ENCODE results near the gene ACE.

The ACE gene

DNA sequence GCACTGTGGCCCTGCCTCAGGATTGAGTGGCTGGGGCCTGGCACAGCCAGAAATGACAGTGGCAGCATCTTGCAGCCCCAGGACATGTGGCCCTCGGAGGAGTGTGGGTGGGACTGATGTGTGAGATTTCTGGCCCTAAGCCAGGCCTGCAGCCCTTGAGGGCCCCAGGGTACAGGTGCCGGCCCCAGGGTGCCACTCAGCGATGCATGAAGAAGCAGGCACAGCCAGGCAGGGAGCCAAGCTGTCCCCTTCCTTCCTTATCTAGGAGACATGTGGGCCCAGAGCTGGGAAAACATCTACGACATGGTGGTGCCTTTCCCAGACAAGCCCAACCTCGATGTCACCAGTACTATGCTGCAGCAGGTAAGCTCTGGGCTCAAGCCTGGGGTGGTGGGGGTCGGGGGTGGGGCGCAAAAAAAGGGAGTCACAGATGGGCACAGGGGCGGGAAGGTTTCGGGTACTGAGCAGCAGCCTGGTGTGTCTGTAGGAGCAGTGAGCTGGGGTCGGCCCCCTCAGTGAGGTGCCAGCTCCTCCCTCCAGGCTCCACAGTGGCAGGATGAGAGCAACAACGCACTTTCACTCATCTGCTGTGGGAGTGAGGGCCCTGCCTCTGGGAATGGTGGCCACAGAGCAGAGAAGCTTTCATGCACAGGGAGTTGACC lies 4.1 kb downstream of the ACE start:
- TF ChIP-seq, protein P1, sequence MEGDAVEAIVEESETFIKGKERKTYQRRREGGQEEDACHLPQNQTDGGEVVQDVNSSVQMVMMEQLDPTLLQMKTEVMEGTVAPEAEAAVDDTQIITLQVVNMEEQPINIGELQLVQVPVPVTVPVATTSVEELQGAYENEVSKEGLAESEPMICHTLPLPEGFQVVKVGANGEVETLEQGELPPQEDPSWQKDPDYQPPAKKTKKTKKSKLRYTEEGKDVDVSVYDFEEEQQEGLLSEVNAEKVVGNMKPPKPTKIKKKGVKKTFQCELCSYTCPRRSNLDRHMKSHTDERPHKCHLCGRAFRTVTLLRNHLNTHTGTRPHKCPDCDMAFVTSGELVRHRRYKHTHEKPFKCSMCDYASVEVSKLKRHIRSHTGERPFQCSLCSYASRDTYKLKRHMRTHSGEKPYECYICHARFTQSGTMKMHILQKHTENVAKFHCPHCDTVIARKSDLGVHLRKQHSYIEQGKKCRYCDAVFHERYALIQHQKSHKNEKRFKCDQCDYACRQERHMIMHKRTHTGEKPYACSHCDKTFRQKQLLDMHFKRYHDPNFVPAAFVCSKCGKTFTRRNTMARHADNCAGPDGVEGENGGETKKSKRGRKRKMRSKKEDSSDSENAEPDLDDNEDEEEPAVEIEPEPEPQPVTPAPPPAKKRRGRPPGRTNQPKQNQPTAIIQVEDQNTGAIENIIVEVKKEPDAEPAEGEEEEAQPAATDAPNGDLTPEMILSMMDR (IDR thresholded peaks at IDR 0.05; ENCODE audit: insufficient read depth, low read depth, low read length, missing control alignments), result no peak
- no peak for DNase-seq (ENCODE audit: low read depth)
- H3K4me3 ChIP-seq (ENCODE audit: low read length), result no peak overlapping the region

DNA sequence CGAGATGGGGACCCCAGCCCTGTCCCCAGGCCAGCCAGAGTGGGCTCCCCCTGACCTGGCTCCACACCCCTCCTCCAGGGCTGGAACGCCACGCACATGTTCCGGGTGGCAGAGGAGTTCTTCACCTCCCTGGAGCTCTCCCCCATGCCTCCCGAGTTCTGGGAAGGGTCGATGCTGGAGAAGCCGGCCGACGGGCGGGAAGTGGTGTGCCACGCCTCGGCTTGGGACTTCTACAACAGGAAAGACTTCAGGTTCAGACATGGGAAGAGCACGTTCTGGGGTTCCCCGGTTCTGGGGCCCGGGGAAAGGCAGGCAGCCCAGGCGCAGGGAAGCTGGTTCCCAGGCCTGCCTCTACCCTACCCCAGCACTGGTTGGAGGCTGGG lies 4.6 kb downstream of the ACE start:
- no peak overlapping the region for H3K4me3 ChIP-seq (ENCODE audit: low read length)
- TF ChIP-seq, protein P1 (IDR thresholded peaks at IDR 0.05; ENCODE audit: insufficient read depth, low read depth, low read length, missing control alignments), result no peak
- no peak for DNase-seq (ENCODE audit: low read depth)

DNA sequence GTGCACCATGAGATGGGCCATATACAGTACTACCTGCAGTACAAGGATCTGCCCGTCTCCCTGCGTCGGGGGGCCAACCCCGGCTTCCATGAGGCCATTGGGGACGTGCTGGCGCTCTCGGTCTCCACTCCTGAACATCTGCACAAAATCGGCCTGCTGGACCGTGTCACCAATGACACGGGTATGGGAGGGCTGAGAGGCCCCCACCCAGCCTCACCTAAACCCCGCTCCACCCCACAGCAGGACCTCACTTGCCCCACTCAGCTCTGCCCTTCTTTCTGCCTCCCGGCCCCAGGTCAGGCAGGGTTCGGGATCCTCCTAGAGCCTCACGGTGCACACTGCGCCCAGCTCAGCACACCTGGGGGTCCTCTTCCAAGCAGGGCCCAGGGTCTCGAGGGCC lies 5.6 kb downstream of the ACE start:
- DNase-seq (ENCODE audit: low read depth), result no peak
- TF ChIP-seq, protein P1 (IDR thresholded peaks at IDR 0.05; ENCODE audit: insufficient read depth, low read depth, low read length, missing control alignments), result no peak
- no peak overlapping the region for H3K4me3 ChIP-seq (ENCODE audit: low read length)

DNA sequence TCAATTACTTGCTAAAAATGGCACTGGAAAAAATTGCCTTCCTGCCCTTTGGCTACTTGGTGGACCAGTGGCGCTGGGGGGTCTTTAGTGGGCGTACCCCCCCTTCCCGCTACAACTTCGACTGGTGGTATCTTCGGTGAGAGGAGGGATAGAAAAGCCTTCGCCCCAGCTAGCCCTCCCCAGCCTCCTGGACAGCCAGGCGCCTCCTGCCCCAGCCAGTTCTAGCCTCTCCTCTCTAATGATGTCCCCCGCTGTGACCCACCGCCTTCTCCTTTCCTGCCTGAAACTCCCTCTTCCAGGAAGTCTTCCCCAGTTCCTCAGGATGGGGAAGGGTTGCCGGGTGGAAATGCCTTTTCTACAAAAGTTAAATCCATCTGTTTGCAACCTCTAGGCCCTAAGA lies 6.2 kb downstream of the ACE start:
- TF ChIP-seq, protein P1 (IDR thresholded peaks at IDR 0.05; ENCODE audit: insufficient read depth, low read depth, low read length, missing control alignments), result no peak
- DNase-seq (ENCODE audit: low read depth), result no peak
- H3K4me3 ChIP-seq (ENCODE audit: low read length), result no peak overlapping the region

DNA sequence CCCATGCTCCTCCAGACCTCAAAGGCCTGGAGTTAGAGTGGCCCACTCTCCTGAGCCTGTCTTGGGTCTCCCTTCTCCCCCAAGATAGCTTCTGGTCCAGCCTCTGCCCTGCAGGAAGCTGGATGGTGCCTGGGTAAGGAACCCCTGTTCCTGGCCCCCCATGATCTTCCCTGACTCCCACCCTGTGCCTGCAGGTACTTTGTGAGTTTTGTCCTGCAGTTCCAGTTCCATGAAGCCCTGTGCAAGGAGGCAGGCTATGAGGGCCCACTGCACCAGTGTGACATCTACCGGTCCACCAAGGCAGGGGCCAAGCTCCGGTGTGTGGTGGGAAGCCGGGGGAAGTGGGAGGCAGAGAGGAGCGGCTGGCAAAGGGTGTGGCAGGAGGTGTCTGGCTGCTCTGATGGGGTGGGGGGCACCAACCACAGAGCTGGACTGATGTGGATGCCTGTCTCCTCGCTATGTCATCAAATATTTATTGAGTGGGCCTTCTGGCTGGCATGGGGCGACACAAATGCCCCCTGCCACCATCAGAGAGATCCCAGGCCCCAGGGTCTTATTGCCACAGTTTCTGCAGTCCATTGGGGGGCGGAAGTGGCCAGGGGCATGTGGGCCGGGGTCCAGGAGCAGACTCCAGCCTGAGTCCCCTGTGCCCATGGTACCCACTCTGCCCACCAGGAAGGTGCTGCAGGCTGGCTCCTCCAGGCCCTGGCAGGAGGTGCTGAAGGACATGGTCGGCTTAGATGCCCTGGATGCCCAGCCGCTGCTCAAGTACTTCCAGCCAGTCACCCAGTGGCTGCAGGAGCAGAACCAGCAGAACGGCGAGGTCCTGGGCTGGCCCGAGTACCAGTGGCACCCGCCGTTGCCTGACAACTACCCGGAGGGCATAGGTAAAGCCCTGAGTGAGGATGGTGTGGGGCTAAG lies 7.1 kb downstream of the ACE start:
- no peak overlapping the region for H3K4me3 ChIP-seq (ENCODE audit: low read length)
- DNase-seq (ENCODE audit: low read depth), result no peak
- TF ChIP-seq, protein P1 (IDR thresholded peaks at IDR 0.05; ENCODE audit: insufficient read depth, low read depth, low read length, missing control alignments), result no peak

DNA sequence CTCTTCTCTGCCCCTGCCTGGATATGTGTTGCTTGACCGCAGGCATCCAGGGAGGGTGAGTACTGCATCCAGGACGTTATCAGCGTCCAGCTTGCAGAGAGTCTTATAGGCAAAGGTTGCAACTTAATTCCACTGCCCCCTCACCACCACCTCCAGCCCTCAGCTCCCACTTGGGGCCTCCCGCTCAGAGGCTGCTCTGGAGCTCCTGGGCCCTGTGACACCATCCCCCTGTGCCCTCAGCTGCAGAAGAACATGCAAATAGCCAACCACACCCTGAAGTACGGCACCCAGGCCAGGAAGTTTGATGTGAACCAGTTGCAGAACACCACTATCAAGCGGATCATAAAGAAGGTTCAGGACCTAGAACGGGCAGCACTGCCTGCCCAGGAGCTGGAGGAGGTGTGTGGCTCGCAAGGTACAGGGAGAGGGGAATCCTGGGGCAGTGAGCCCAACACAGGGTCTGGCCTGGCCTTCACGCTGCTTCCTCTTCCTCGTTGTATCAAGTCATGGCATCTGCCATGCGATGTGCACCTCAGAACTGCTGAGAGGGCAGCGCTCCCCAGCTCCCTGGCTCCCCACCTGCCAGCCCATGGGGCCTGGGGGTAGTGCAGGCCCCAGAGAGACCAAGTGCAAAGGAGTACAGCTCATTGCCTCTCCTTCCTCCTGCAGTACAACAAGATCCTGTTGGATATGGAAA lies 9.6 kb downstream of the ACE start:
- TF ChIP-seq, protein P1 (IDR thresholded peaks at IDR 0.05; ENCODE audit: insufficient read depth, low read depth, low read length, missing control alignments), result no peak
- no peak overlapping the region for H3K4me3 ChIP-seq (ENCODE audit: low read length)

More for the DNA sequence above, 9.6 kb downstream of the ACE start:
- no peak for DNase-seq (ENCODE audit: low read depth)

Data from epithelial cell of esophagus (primary cell).